NCI-H510A (cell line): ENCODE measurements around the gene LRRC59.
"Not testable (repeated sequence)": the region's sequence is repeated elsewhere in the genome, so short reads cannot be mapped to it uniquely, and the experiment has no call there.

ENCODE experiments used
- DNase-seq: peaks from one replicate; lab custom pipeline; 2025; lab: John Stamatoyannopoulos, UW

The LRRC59 gene

DNA sequence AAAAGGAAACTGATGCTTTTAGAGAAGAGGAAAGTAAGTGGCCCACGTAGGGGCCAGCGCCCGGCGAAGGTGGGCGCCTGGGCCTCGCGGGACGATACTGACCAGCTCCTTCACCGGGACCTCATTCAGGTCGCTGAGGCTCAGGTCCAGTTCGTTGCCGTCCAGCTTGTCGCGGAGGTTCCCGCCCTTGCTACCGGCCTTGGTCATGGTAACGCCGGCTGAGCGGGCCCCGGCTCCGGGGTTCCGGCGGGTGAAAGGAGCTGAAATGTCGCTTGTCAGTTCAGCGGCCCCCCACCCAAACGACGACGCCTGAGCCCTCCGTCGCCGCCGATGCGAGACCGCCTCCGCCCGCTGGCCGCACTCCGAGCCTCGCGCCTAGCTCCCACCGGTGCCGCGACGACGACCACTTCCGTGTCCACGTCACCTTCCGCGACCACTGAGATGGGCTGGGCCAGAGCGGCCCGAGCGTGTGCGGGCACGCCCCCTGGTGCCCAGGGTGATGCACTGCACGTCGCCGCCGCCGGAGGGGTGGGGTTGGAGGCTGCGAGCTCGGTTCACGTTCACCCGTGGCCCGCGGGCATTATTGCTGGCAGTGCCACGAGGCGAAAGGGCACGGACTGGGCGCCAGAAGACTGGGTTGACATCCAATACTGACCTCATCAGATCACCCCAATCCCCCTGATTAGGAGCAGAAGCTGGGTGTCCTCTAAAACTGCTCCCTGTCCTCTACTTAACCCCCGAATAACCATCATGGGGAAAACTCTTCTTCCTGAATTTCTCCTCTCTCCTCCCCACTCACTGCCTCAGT, at the start of gene LRRC59:
LRRC59 (minus strand) TSS at position 413 of the 808 bp plus-strand sequence; CDS start at position 207, 206 bp downstream.
- DNase-seq = peak; percentile 76

DNA sequence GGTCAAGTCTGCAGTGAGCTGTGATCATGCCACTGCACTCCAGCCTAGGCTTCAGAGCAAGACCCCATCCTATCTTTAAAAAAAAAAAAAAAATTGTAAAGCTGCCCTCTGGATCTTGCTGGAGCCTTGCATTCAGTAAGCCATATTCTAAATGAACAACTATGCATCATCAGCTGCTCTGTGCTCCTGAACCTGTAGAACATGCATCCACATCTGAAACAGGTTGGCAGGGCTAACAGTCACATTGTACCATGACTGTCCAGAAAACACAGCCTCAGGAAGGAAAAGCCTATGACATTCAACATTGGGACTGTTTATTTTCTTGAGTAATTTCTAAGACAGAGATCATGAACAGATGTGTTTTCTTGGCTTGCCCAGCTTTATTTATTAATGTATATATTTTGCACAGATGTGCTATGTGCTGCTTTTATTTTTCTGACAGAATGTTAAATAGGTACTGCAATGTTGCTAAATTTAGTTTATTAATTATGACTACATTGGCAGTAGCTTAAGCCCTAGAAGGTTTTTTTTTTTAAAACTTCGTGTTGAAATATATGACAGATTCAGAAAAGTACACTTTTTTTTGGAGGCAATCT, 48.5 kb upstream of the LRRC59 start:
- no peak for DNase-seq

DNA sequence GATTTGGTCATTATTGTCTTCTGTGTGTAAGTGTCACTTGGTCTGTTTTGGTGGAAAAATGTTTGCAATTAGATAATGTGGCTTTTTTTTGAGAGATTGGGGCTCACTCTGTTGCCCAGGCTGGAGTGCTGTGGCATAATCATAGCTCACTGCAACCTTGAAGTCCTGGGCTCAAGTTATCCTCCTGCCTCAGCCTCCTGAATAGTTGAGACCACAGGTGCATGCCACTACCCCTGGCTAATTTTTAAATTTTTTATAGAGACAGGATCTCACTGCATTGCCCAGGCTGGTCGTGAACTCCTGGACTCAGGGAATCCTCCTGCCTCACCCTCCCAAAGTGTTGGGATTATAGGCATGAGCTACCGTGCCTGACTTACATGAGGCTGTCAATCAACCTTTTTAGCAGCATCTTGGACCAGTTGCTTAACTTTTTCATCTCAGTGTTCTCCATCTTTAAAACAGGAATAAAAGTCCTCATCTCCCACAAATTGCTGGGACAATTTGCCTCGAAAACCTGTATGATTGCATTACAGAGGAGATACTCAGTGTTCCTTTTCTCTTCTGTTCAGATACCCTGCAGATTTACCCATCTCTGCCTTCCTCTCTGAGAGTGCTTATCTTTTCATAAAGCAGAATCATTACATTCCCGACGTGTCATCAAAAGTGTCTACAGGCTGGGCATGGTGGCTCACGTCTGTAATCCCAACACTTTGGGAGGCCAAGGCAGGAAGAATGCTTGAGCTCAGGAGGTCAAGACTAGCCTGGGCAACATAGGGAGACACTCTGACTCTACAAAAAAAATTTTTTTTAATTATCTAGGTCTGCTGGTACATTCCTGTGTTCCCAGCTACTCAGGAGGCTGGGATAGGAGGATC, 47.8 kb upstream of the LRRC59 start:
- DNase-seq = no peak

DNA sequence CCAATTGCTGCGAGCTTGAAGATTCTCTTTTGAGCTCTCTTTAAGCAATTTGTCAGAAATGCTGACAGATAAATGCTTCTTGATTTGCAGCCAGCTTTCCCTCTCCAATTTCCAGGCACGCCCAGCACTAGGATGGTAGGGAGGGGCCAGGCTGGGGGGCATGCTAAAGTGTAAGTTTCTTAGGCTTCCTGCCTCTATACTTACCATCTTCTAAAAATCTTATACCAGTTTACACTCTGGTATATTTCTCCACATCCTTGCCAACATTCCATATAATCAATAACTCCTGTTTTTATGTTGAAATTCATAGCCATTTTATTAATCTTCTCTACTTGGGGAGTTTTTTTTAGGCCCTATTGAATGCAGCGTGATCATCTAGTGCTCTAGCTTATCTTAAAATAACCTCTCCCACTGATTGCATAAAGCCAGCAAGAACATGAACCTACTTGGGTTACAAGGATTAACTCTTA, 46.2 kb upstream of the LRRC59 start:
- no peak for DNase-seq

DNA sequence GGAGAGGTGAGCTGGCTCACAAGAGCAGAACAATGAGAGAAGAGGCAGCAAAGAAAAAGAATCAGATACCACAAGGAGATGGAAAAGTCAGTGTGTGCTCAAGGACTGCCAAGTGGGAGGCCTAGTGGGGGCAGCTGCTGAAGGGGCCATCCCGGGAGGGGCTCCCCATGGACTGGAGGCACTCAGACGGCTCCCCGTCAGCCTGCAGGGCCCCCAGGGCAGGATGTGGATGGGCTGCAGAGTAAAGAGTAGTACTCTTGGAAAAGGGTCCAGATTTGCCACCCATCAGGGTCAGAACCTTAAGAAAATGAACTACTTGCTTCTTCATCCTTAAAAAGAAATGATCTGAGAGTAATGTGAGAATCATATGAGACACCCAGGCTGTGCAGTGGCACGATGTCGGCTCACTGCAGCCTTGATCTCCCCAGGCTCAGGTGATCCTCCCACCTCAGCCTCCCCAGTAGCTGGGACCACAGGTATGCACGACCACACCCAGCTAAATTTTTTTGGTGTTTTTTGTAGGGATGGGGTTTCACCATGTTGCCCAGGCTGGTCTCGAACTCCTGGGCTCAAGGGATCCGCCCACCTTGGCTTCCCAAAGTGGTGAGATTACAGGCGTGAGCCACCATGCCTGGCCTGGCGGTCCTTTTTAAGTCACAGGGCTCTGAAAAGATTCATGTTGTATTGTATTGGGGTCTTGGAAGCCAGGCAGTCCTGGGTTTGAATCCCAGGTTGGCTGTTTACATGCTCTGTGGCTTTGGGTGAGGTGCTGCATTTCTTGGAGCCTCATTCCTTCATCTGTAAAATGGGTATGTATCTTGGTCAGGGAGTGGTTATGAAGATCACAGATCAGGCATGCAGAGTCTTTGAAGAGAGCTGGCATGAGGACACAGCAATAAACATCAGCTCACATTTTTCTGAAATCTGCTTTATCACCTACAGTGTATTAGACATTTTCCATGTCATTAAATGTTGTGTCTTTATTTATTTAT, 43.8 kb upstream of the LRRC59 start:
- DNase-seq = no peak

DNA sequence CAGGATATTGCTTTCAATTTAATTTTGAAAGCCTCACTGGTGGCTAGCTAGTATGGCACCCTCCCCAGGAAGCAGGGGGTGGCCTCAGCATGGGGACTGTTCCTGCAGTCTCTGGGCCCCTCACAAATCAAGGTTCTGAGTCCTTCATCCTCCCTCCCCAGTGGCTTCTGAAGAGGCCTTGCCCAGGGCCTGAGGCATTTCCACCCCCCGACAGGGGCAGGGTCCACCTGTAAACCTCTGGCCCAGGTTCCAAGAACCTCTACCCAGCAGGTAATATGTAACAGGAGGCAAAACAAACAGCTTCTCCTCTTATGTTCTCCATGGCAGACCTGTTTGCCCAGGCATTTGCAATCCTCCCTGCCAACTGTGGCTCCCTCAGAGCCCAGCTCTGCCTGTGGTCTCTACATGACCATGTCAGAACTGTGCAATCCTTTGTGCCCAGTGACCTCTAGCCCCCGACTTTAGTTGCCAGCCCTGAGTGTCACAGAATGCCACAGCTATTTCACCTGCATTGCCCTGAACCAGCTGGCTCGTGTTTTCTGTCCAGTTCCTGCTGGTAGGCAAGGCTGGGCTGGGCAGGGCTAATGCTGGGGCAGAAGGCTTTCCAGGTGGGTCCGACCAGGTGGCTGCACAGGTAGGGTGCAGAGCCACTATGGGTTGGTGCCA, 43.0 kb upstream of the LRRC59 start:
- DNase-seq = peak; percentile 77

DNA sequence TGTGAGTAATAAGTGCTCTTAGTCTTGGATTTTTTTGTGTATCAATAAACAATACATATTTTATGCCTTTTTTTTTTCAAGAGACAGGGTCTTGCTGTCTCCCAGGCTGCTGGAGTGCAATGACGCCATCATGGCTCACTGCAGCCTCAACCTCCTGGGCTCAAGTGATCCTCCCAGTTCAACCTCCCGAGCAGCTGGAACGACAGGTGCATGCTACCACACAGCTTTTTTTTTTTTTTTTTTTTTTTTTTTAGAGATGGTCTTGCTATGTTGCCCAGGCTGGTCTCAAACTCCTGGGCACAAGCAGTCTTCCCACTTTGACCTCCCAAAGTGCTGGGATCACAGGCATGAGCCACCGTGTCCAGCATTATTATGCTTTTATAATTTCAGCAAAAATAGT, 41.7 kb upstream of the LRRC59 start:
- peak; percentile 38 for DNase-seq

DNA sequence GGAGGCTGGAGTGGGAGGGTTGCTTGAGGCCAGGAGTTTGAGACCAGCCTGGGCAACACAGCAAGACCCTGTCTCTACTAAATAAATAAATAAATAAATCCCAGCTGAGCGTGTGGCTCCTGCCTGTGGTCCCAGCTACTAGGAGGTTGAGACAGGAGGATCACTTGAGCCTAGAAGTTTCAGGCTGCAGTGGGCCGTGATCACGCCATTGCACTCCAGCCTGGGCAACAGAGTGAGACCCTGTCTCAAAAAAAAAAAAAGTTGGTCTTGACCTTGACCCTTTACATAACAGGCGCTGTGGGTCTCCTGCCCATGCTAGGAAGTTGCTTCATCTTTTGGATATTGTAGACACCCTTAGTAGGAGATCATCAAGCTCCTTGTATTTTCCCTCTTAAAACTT, 40.1 kb upstream of the LRRC59 start:
- DNase-seq = no peak

DNA sequence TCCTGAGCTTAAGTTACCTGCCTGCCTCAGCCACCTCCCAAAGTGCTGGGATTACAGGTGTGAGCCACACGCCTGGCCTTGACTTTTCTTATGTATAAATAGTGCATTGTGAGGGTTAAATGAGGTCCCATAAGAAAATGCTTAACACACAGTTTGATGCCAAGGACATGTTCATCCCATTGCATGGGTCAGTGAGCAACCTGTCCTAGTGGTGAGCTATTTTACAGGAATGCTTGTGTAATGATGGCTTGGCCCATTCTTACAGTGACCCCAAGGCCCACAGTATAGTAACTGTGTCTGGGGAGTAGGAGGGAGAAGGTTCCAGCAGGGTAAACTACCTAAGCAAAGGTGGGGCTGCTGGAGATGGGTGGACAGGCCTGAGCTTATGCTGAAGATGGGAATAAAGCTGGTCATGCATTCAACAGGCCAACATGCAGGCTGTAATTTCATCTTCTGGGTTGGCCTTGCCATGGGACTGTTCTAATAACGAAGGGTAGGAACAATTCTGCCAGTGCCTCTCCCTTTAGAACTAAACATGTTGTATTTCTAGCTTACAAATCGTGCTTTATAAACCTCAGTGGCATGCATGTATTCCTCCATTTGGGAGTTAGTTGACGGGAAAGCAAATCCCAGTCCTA, 34.9 kb upstream of the LRRC59 start:
- no peak for DNase-seq

DNA sequence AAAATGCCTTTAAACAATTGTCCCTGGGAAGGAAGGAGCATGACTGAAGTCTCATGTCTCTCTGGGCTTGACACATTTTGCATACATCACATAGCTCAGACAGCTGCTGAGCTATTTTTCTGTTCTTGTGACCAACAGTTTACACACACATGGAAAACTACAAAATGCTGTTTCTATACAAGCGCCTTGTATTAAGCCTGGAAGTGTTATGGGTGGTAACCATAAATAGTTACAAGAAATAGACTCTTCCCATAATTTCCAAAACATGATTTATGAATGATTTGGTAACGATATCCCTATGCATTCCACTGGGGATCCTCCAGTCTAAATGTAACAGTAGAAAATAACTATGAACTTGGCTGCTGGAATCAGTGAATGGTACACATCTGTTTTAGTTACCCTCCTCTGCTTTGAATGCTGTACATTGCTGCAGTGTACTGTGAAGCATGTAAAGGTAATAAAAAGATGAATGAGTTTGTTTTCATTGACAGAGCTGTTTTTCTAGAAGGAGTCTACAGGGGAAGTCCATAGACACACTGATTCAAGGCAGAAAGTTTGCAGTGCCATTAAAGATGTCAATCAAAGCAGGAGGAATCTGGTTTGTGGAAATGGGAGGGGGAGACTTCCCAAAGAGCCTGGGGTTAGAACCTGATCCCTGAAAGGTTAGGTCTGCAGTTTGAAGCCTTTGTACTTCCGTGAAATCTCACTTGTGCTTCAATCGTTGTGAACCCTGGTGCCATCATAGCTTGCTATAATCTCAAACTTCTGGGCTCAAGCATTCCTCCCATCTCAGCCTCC, 33.7 kb upstream of the LRRC59 start:
- DNase-seq = no peak

DNA sequence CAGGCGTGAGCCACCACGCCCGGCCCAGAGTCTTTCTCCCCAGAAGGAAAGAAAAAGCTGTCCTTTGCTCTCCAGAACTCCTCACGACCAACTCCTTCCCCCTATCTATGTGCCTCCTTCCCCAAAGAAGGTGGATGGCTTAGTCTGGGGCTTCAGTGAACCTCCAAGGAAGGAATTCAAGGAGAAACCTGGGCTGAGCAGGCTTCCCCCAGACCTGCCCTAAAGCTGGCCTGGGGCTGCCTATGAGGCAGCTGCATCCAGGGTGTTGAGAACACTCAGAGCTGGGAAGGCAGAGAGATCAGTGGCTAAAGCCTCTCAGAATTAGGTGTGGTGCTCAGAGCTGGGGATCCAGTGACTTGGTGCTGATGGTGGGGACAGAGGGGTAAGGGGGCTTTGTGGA, 32.5 kb upstream of the LRRC59 start:
- DNase-seq = no peak

DNA sequence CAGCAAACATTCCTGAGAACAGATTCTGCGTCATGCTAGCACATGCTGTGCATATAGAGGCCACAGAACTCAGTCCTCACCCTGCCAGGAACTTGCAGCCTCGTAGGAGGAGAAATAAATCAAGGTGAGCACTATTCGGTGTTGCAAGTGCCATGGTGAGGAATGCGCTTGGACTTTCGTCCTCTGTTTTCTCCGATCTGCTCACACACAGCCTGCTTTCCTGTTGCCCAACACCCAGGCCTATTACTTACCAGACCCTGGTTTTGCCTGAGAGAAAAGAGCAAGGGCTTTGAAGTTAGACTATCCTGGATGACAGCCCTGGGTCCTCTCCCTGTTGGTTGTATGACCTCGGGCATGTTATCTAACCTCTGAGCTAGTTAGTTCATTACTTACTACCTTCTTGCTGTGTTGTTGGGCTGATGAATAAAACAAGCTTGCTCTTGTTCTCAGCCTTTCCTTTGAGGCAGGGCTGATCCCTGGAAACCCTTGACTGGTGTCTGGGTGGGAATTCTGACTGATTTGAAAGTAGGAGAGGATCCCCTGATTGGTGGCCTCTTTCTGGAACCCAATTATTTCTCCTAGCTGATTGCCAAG, 31.6 kb upstream of the LRRC59 start:
- no peak for DNase-seq

DNA sequence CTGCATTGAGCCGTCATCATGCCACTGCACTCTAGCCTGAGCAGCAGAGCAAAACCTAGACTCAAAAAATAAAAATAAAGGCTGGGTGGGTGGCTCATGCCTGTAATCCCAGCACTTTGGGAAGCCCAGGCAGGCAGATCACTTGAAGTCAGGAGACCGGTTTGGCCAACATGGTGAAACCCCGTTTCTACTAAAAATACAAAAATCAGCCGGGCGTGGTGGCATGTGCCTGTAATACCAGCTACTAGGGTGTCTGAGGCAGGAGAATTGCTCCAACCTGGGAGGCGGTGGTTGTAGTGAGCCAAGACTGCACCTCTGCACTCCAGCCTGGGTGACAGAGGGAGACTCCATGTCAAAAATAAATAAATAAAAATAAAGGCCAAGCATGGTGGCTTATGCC, 30.8 kb upstream of the LRRC59 start:
- not testable (repeated sequence) for DNase-seq

DNA sequence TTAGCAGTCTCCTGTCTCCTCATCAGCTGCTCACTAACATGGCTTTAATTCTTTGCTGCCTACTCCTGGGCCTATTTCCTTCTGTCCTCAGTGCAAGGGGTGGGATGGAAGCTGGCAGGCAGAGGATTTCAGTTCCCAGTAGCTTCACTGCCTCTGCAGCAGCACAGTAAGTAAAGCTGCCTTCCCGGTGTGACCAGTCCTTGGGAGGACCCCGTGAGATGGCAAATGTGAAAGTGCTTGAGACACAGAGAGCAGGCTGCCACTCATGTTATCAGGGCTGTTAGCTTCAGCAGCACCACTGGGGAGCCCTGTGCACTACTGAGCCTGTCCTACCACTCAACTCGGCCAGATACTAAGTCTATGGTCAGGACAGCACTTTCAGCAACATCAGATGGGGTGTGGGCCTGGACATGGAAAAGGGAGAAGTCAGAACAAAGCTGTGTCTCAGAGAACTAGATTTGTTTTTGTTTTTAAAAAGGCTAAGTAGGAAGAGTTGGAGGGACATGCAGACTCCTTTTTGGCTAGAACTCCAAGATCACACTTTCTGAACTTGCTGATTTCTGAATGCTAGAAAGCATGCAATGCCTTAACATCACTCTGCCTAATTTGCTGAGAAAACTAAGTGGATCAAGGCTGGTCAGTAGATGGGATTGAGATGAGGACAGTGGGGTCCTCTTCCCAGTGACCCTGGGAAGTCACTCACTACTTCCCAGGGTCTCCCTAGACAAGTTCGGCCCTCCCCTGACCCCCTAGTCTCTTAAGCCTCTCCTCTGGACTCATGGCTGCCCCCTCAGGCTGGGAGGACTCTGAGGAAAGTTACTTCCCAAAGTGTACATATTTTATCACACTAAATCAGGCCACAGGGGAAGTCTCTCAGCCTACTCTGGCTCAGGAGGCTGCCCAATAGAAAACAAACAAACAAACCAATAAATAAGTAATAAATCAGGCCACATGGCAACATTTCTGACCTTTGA, 29.8 kb upstream of the LRRC59 start:
- DNase-seq = no peak

DNA sequence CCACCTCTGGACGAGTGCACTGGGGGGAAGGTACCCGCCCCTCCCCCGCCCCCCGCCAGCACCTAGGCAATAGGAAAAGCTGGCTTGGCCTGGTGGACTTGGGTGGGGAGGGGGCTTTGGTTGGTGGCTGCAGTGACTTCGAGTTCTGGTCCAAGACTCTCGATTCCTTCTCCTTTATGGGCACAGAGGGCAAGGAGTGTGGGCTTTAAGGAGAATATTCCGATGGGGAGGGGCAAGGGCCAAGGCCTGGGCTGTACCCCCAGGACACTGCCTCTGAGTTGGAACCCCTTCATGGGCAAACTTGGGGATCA, 29.1 kb upstream of the LRRC59 start:
- no peak for DNase-seq

DNA sequence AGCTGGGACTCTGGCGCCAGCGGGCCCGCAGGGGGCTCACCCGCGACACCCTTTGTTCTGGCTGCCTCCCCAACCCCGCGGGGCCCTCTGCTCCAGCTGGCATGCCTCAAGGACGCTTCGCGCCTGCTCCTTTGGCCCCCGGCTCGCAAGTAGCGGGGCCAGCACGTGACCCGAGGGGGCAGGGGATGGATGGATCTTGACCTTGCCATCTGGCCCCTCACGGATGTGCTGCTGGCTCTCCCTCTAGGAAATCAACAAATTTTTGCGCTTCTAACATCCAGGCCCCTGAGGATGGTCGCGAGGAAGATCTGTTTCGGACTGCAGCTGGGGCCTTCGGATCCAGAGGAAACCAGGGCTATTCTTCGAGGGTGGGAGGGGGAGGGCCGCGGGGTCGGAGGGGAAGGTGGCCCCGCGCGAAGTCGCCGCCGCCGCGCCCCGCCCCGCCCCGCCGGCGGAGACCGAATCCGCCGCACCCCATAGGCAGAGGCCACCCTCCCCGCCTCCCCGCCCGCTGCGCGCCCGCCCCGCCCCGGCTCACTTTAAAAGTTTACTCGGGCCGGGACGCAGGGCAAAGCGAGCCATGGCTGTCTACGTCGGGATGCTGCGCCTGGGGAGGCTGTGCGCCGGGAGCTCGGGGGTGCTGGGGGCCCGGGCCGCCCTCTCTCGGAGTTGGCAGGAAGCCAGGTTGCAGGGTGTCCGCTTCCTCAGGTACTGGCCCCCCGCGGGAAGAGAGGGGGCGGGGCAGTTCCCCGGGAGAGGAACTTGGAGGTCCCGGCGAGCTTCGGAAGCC, 28.6 kb upstream of the LRRC59 start, which contains the start of gene ACSF2:
ACSF2 (plus strand) TSS at position 537 of the 790 bp plus-strand sequence; CDS start at position 581, 44 bp downstream.
- DNase-seq = peak; percentile 77
